HG02884 (cell line): Measurements from ENCODE around the gene POGLUT3.

Experiments
- ATAC-seq: cut with Tn5 transposase; IDR thresholded peaks from one replicate; pipeline ENCODE4 v1.9.1; 2021; ENCODE audit warnings: mild to moderate bottlenecking, moderate library complexity; ENCODE audit not compliant: unreplicated experiment

Gene POGLUT3

GRCh38 chr11:108500721-108501120 is 2.5 kb upstream of the POGLUT3 start:
- no peak for ATAC-seq

- no peak for ATAC-seq
These were observed 2.0 kb upstream of the POGLUT3 start for GRCh38 chr11:108500169-108500568.

- no peak for ATAC-seq
These were observed 728 bp upstream of the POGLUT3 start for GRCh38 chr11:108498816-108499408.

GRCh38 chr11:108497317-108498045 is 703 bp downstream of the POGLUT3 start:
- ATAC-seq = peak; percentile 56

GRCh38 chr11:108496643-108497256 is 1.4 kb downstream of the POGLUT3 start:
- no peak for ATAC-seq

GRCh38 chr11:108495326-108495725 is 2.9 kb downstream of the POGLUT3 start:
- ATAC-seq = no peak

GRCh38 chr11:108494182-108494581 is 4.0 kb downstream of the POGLUT3 start:
- ATAC-seq = no peak

- no peak for ATAC-seq
These were observed 6.2 kb downstream of the POGLUT3 start for GRCh38 chr11:108491936-108492335.

- no peak for ATAC-seq
These were observed 11.4 kb downstream of the POGLUT3 start for GRCh38 chr11:108486828-108487227.

GRCh38 chr11:108486331-108486730 is 11.9 kb downstream of the POGLUT3 start:
- no peak for ATAC-seq

GRCh38 chr11:108483163-108483562 is 15.0 kb downstream of the POGLUT3 start:
- no peak for ATAC-seq

GRCh38 chr11:108474664-108475463 is 23.3 kb downstream of the POGLUT3 start:
- no peak for ATAC-seq

GRCh38 chr11:108472681-108473080 is 25.5 kb downstream of the POGLUT3 start:
- ATAC-seq = no peak

- no peak for ATAC-seq
These were observed 29.7 kb downstream of the POGLUT3 start for GRCh38 chr11:108468478-108468864.

GRCh38 chr11:108467091-108467823 is 30.9 kb downstream of the POGLUT3 start, which contains the start of gene C11orf65:
Gene C11orf65, minus strand, starts transcription at chr11:108467529. Its CDS starts 5,970 bp downstream, at chr11:108461559.
- peak; percentile 99 for ATAC-seq

- ATAC-seq = no peak
These were observed 31.8 kb downstream of the POGLUT3 start for GRCh38 chr11:108466405-108466804.

- no peak for ATAC-seq
These were observed 44.9 kb downstream of the POGLUT3 start for GRCh38 chr11:108453207-108453835.
